PC-3 (cell line): ENCODE results near the gene GPR89A. TPM values are rescaled to one million over a fixed set of nuclear protein-coding genes. Genes with fewer than 3 reads are reported as not detected.
"Not testable (repeated sequence)": the region's sequence is repeated elsewhere in the genome, so short reads cannot be mapped to it uniquely, and the experiment has no call there.

Source experiments
- ATAC-seq: fragments of 200-7000 bp; cut with Tn5 transposase; 2 replicates; pipeline ENCODE4 v1.9.1; 2020; ENCODE audit warnings: mild to moderate bottlenecking, moderate library complexity
- Bru-seq: library from RNA; stranded (reverse); fragments of 400-500 nt; gene quantifications from one replicate; lab custom pipeline; 2021; lab: Mats Ljungman, UMichigan
- BruChase-seq, 2 experiments: library from RNA; stranded (reverse); fragments of 400-500 nt; gene quantifications; one replicate each; lab custom pipeline; 2021; lab: Mats Ljungman, UMichigan
- BruUV-seq: library from RNA; stranded (reverse); fragments of 400-500 nt; replicated peaks from 2 replicates; lab custom pipeline; 2021; lab: Mats Ljungman, UMichigan
- CTCF ChIA-PET: fragments of 300-600 bp; sonication (Branson Sonifier 250); formaldehyde crosslinking; loops from one replicate; lab custom pipeline; 2022; ENCODE audit warnings: antibody characterized with exemption; lab: Charles Lee
- POLR2A ChIA-PET: fragments of 300-600 bp; sonication (Branson Sonifier 250); formaldehyde crosslinking; loops from one replicate; lab custom pipeline; 2022; ENCODE audit warnings: antibody characterized with exemption; ENCODE audit not compliant: unreplicated experiment; lab: Charles Lee
- DNase-seq: peaks from one replicate; pipeline ENCODE4 v3.0.0-alpha.2; 2015
- H2AFZ ChIP-seq: fragments of 300-600 bp; sonication (generic); 2 replicates; pipeline ENCODE4 v1.6.0; 2016; ENCODE audit warnings: antibody characterized with exemption, low read length
- H3F3A ChIP-seq: fragments of 300-600 bp; sonication (generic); one replicate; pipeline ENCODE4 v1.6.0; 2017; ENCODE audit warnings: antibody characterized with exemption, low read length, control low read depth, mild to moderate bottlenecking; ENCODE audit not compliant: unreplicated experiment
- H3K27ac ChIP-seq: fragments of 300-600 bp; sonication (generic); 2 replicates; pipeline ENCODE4 v1.5.1; 2016; ENCODE audit warnings: mild to moderate bottlenecking, low read length
- H3K27me3 ChIP-seq: fragments of 300-600 bp; sonication (generic); 2 replicates; pipeline ENCODE4 v1.6.1; 2016; ENCODE audit warnings: low read length, mixed read lengths
- H3K36me3 ChIP-seq: fragments of 300-600 bp; sonication (generic); 2 replicates; pipeline ENCODE4 v1.6.1; 2016; ENCODE audit warnings: low read depth, mixed run types, low read length, mixed read lengths
- H3K4me1 ChIP-seq: fragments of 300-600 bp; sonication (generic); 2 replicates; pipeline ENCODE4 v1.5.1; 2016; ENCODE audit warnings: low read length; ENCODE audit not compliant: insufficient read depth
- H3K4me2 ChIP-seq: fragments of 300-600 bp; sonication (generic); 2 replicates; pipeline ENCODE4 v1.6.0; 2016; ENCODE audit warnings: low read length
- H3K4me3 ChIP-seq: fragments of 300-600 bp; sonication (generic); 2 replicates; pipeline ENCODE4 v1.5.1; 2016; ENCODE audit warnings: mild to moderate bottlenecking, low read length, mixed read lengths
- H3K79me2 ChIP-seq: fragments of 300-600 bp; sonication (generic); 2 replicates; pipeline ENCODE4 v1.6.1; 2017; ENCODE audit warnings: low read length, mixed read lengths
- H3K9ac ChIP-seq: fragments of 300-600 bp; sonication (generic); 2 replicates; pipeline ENCODE4 v1.6.0; 2016; ENCODE audit warnings: mild to moderate bottlenecking, low read length
- H3K9me2 ChIP-seq: fragments of 300-600 bp; sonication (generic); replicated peaks from 2 replicates; pipeline ENCODE4 v1.6.1; 2016; ENCODE audit warnings: mixed run types, low read length, mixed read lengths
- H3K9me3 ChIP-seq: fragments of 300-600 bp; sonication (generic); 2 replicates; pipeline ENCODE4 v1.6.1; 2016; ENCODE audit warnings: low read length, mixed read lengths
- H4K20me1 ChIP-seq: fragments of 300-600 bp; sonication (generic); 2 replicates; pipeline ENCODE4 v1.6.1; 2016; ENCODE audit warnings: low read length, mixed read lengths
- CTCF ChIP-seq: fragments of 300-600 bp; sonication (generic); conservative IDR thresholded peaks from 2 replicates; pipeline ENCODE4 v1.5.1; 2017; ENCODE audit warnings: antibody characterized with exemption, low read depth, mild to moderate bottlenecking, low read length
- intact Hi-C: fragments of 100-400 bp; cut with micrococcal nuclease; formaldehyde crosslinking; loops from 2 replicates; pipeline ENCODE4 v1.9.0; 2023
- long read RNA-seq: library from polyadenylated mRNA; unstranded; transcript quantifications from one replicate; pipeline ENCODE4 v2.0.0, GENCODE V29; 2021; ENCODE audit not compliant: unreplicated experiment
- total RNA-seq: library from RNA; depleted of rRNA; stranded (reverse); fragments of >200 nt; gene quantifications from 2 replicates; pipeline ENCODE4 v1.2.3, GENCODE V29; 2014; rRNA removed

GPR89A gene
- total RNA-seq (38.3 and 47.9 TPM in 2 replicates), Bru-seq, nascent RNA (percentile 79 among the genes with signal in this experiment), BruChase-seq, experiment 1, labeled RNA remaining after a 6-hour chase (percentile 69 among the genes with signal in this experiment), BruChase-seq, experiment 2, labeled RNA remaining after a 2-hour chase (percentile 73 among the genes with signal in this experiment)
- long read RNA-seq, transcript GPR89A-201 (14 exons, 2,120 nt), result major isoform, 23 of 44 reads
- long read RNA-seq, partial matches to known transcripts, result 8 of 44 reads
- long read RNA-seq, other reads (novel, unspliced or antisense), result 10 of 44 reads

GRCh38 chr1:145607833-145608733, at the start of gene GPR89A:
TSS of gene GPR89A (plus strand) at chr1:145607988. CDS start at chr1:145608134, 146 bp downstream.
- Histone ChIP-seq H3K79me2 (peaks cover 40% of the 10 kb centered on the region), H2AFZ (peak within 1 kb of the TSS; percentile 79), H3K9ac (peak within 1 kb of the TSS; percentile 81), H3K27ac (0 out of 2 replicates have a peak within 1 kb of the TSS, but pooled peaks have one; percentile 16), H3K4me2 (peak within 1 kb of the TSS; percentile 82), H3K4me3 (peak within 1 kb of the TSS; percentile 76)
- H3K9me2 ChIP-seq, H3K9me3 ChIP-seq, H3K36me3 ChIP-seq, H4K20me1 ChIP-seq, intact Hi-C loops, CTCF ChIA-PET, H3K27me3 ChIP-seq, H3K4me1 ChIP-seq, POLR2A ChIA-PET, BruUV-seq, H3F3A ChIP-seq: not testable (repeated sequence)
- ATAC-seq (peak; percentile 98), DNase-seq (peak; percentile 98)

- ATAC-seq, H3K4me1 ChIP-seq, H3K79me2 ChIP-seq, POLR2A ChIA-PET, H3K27me3 ChIP-seq, H3K9me2 ChIP-seq, H3K9ac ChIP-seq, CTCF ChIA-PET, H3K27ac ChIP-seq, H3K9me3 ChIP-seq, H3F3A ChIP-seq, BruUV-seq, H2AFZ ChIP-seq, intact Hi-C loops, DNase-seq, H3K4me2 ChIP-seq, H4K20me1 ChIP-seq, H3K36me3 ChIP-seq, H3K4me3 ChIP-seq: not testable (repeated sequence)
These were observed 21.0 kb upstream of the GPR89A start for GRCh38 chr1:145586820-145587219.

- intact Hi-C loops, POLR2A ChIA-PET, H3K79me2 ChIP-seq, H2AFZ ChIP-seq, H3K27ac ChIP-seq, ATAC-seq, H4K20me1 ChIP-seq, H3K4me1 ChIP-seq, H3K9me2 ChIP-seq, BruUV-seq, H3K9ac ChIP-seq, H3K4me2 ChIP-seq, CTCF ChIA-PET, DNase-seq, H3F3A ChIP-seq, H3K27me3 ChIP-seq, H3K36me3 ChIP-seq, H3K9me3 ChIP-seq, H3K4me3 ChIP-seq: not testable (repeated sequence)
- TF ChIP-seq CTCF, result 0 out of 2 replicates have a peak, but pooled peaks have one; percentile 15
These were observed 17.0 kb upstream of the GPR89A start for GRCh38 chr1:145590806-145591205.

GRCh38 chr1:145592347-145592746, 15.4 kb upstream of the GPR89A start:
- H2AFZ ChIP-seq, H3K36me3 ChIP-seq, H3K4me3 ChIP-seq, H4K20me1 ChIP-seq, H3F3A ChIP-seq, H3K9me3 ChIP-seq, H3K27me3 ChIP-seq, H3K79me2 ChIP-seq, H3K9me2 ChIP-seq, POLR2A ChIA-PET, H3K9ac ChIP-seq, BruUV-seq, DNase-seq, H3K4me2 ChIP-seq, intact Hi-C loops, ATAC-seq, H3K27ac ChIP-seq, CTCF ChIA-PET, H3K4me1 ChIP-seq: not testable (repeated sequence)

GRCh38 chr1:145595421-145595820, 12.4 kb upstream of the GPR89A start:
- H3K9ac ChIP-seq, H3K36me3 ChIP-seq, H3K4me3 ChIP-seq, H4K20me1 ChIP-seq, BruUV-seq, H3K27ac ChIP-seq, POLR2A ChIA-PET, intact Hi-C loops, DNase-seq, ATAC-seq, H3K4me2 ChIP-seq, H3K9me3 ChIP-seq, H2AFZ ChIP-seq, CTCF ChIA-PET, H3K4me1 ChIP-seq, H3K27me3 ChIP-seq, H3K9me2 ChIP-seq, H3K79me2 ChIP-seq, H3F3A ChIP-seq: not testable (repeated sequence)
